Activated naive CD4-positive, alpha-beta T cell treated with anti-CD3 and anti-CD28 coated beads, Interleukin-2, amount 10 ng/mL, durations not matched to agents 7 days and 5 days (primary cell): Measurements from ENCODE around the gene PLXNC1.

Experiments
- CTCF ChIA-PET: fragments of 350-600 bp; sonication (Branson Sonifier 250); formaldehyde crosslinking; loops from one replicate; lab custom pipeline; 2021; ENCODE audit warnings: antibody characterized with exemption; lab: Charles Lee
- DNase-seq: peaks from one replicate; pipeline ENCODE4 v3.0.0-alpha.2; 2020
- H3K27ac Mint-ChIP-seq: one replicate; pipeline ENCODE4 v1.8.0; 2021; ENCODE audit warnings: mild to moderate bottlenecking, moderate library complexity, mixed read lengths
- H3K27me3 Mint-ChIP-seq: one replicate; pipeline ENCODE4 v1.8.0; 2021; ENCODE audit warnings: mild to moderate bottlenecking, mixed read lengths
- H3K36me3 Mint-ChIP-seq: one replicate; pipeline ENCODE4 v1.8.0; 2021; ENCODE audit warnings: mixed read lengths
- H3K4me1 Mint-ChIP-seq: one replicate; pipeline ENCODE4 v1.8.0; 2021; ENCODE audit warnings: mixed read lengths
- H3K4me3 Mint-ChIP-seq: one replicate; pipeline ENCODE4 v1.8.0; 2021; ENCODE audit warnings: mild to moderate bottlenecking, moderate library complexity, mixed read lengths
- H3K9me3 Mint-ChIP-seq: one replicate; pipeline ENCODE4 v1.8.0; 2021; ENCODE audit warnings: mixed read lengths

PLXNC1 gene

DNA sequence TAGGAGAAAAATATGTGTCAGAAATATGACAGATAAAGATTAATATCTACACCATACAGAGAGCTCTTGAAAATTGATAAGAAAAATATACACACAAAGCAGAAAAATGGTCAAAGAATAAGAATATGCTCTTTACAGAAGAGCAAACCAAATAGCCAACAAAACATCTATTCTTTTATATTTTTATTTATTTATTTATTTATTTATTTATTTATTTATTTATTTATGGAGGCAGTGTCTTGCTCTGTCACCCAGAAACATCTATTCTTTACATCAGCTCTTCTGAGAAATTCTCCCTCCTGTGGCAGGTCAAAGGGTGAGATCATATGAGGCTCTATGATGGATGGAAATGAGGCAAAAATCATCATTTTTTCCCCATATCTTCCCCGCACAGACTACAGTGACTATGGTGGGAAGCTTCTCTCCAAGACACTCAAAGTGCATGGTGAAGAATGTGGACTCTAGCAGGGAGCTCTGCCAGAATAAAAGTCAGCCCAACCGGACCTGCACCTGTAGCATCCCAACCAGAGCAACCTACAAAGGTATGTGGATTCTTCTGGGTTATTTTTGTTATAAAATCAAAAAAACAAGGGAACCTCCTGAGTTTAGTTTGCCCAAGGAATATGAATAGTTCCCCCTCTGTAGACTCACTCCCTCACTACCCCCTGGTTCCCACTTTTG is 71.4 kb downstream of the PLXNC1 start:
- no peaks in the 10 kb centered on the region for H3K9me3 Mint-ChIP-seq
- CTCF ChIA-PET: interaction anchor here (0.7 kb wide), 1 partner anchor 8 kb away, joined by 3 read pairs; no protein-coding TSS in a partner anchor
- DNase-seq: no peak
- H3K4me1 Mint-ChIP-seq: no peaks in the 10 kb centered on the region
- H3K36me3 Mint-ChIP-seq: peaks cover 45% of the 10 kb centered on the region
- no peaks in the 10 kb centered on the region for H3K27me3 Mint-ChIP-seq
- H3K27ac Mint-ChIP-seq: no peak overlapping the region
- no peak overlapping the region for H3K4me3 Mint-ChIP-seq

- Mint-ChIP-seq H3K27ac (no peak overlapping the region), H3K9me3 (no peaks in the 10 kb centered on the region), H3K4me1 (no peaks in the 10 kb centered on the region), H3K36me3 (peaks cover 49% of the 10 kb centered on the region), H3K4me3 (no peak overlapping the region), H3K27me3 (no peaks in the 10 kb centered on the region)
- CTCF ChIA-PET: no interaction called here
- no peak for DNase-seq
These were observed 72.4 kb downstream of the PLXNC1 start for GRCh38 chr12:94220804-94221203.

DNA sequence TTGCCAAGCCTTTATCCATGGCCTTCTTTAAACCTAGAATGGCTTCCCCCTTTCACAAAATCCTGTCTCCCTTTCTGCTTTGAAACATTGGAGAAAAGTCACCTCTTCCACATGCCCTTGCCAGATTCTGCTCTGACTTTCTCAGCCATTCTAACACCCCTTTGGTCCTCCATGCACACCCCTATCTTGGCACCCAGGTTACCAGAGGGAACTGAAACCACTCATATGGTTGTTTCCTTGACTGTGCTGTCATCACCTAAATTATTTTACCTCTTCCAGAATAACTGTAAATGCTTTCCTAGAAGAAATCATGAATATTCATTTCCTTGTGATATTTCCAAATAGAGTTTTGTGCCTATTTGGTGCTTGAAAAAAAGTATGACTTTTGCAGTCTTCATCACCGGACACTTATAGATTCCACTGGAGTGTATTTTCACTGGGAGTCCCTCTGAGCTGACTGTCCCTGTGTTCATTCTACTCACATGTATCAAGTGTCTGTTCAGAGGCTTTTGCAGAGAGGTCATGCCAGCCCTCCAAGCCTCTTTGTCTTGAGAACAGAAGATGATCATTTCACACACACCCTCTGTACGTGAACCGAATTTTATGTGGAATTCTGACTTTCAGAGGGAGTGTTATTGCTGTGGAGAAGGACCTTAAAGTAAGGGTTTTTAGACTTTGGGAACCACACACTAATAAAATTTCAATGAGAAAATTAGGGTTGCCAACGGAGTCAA is 74.1 kb downstream of the PLXNC1 start:
- Mint-ChIP-seq H3K36me3 (peaks cover 65% of the 10 kb centered on the region), H3K4me1 (no peaks in the 10 kb centered on the region), H3K9me3 (no peaks in the 10 kb centered on the region), H3K4me3 (no peak overlapping the region), H3K27me3 (no peaks in the 10 kb centered on the region), H3K27ac (peak overlapping the region; percentile 60)
- DNase-seq: no peak
- CTCF ChIA-PET: interaction anchor here (0.6 to 0.9 kb wide), 2 partner anchors 10 to 48 kb away, joined by 3 read pairs; no protein-coding TSS in a partner anchor

DNA sequence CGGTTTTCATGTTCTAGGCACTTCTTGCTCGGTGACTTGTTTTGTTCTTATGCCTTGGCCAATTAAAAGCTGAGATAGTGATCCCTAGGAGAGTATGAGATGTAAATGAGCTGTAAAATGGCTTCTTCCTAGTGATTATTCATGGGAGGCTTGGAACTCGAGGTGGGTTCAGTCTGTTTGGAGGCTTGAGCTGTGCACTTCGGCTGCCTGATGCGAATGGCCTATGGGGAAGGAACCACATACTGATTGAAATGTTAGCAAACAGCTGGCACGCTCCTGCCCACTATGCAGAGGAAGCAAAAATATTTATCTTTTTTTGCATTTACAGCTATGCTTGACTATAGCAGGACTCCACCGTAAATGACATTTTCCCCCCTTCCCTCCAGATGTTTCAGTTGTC is 75.5 kb downstream of the PLXNC1 start:
- CTCF ChIA-PET: no interaction called here
- no peak overlapping the region for H3K4me3 Mint-ChIP-seq
- no peaks in the 10 kb centered on the region for H3K4me1 Mint-ChIP-seq
- H3K27me3 Mint-ChIP-seq: no peaks in the 10 kb centered on the region
- peaks cover 78% of the 10 kb centered on the region for H3K36me3 Mint-ChIP-seq
- DNase-seq: no peak
- H3K9me3 Mint-ChIP-seq: no peaks in the 10 kb centered on the region
- H3K27ac Mint-ChIP-seq: no peak overlapping the region

GRCh38 chr12:94225506-94225905 is 77.1 kb downstream of the PLXNC1 start:
- Mint-ChIP-seq H3K27ac (no peak overlapping the region), H3K4me1 (peaks cover 14% of the 10 kb centered on the region), H3K27me3 (no peaks in the 10 kb centered on the region), H3K36me3 (peaks cover 81% of the 10 kb centered on the region), H3K9me3 (no peaks in the 10 kb centered on the region), H3K4me3 (no peak overlapping the region)
- DNase-seq: no peak
- CTCF ChIA-PET: interaction anchor here (1.0 to 1.2 kb wide), 2 partner anchors 9 to 15 kb away, joined by 3 to 4 read pairs; no protein-coding TSS in a partner anchor

GRCh38 chr12:94225947-94226630 is 77.7 kb downstream of the PLXNC1 start:
- H3K27me3 Mint-ChIP-seq: no peaks in the 10 kb centered on the region
- H3K4me1 Mint-ChIP-seq: peaks cover 20% of the 10 kb centered on the region
- no peak overlapping the region for H3K4me3 Mint-ChIP-seq
- peaks cover 80% of the 10 kb centered on the region for H3K36me3 Mint-ChIP-seq
- no peak for DNase-seq
- H3K27ac Mint-ChIP-seq: no peak overlapping the region
- CTCF ChIA-PET: interaction anchor here (1.0 to 1.2 kb wide), 2 partner anchors 8 to 15 kb away, joined by 3 to 4 read pairs; no protein-coding TSS in a partner anchor
- no peaks in the 10 kb centered on the region for H3K9me3 Mint-ChIP-seq

GRCh38 chr12:94227066-94227465 is 78.7 kb downstream of the PLXNC1 start:
- peaks cover 82% of the 10 kb centered on the region for H3K36me3 Mint-ChIP-seq
- no peaks in the 10 kb centered on the region for H3K9me3 Mint-ChIP-seq
- CTCF ChIA-PET: no interaction called here
- DNase-seq: no peak
- H3K27ac Mint-ChIP-seq: no peak overlapping the region
- peaks cover 21% of the 10 kb centered on the region for H3K4me1 Mint-ChIP-seq
- no peaks in the 10 kb centered on the region for H3K27me3 Mint-ChIP-seq
- no peak overlapping the region for H3K4me3 Mint-ChIP-seq

DNA sequence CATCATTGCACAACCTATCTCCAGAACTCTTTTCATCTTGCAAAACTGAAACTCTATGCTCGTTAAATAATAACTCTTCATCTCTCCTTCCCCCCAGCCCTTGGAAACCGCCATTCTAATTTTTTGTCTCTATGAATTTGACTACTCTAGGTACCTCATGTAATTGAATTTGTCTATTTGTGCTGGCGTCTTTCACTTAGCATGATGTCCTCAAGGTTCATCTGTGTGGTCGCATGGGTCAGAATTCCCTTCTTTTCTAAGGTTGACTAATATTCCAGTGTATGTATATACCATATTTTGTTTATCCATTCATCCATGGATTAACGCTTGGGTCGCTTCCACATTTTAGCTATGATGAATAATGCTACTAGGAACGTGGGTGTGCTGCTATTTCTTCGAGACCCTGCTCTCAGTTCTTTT is 80.1 kb downstream of the PLXNC1 start:
- Mint-ChIP-seq H3K4me3 (no peak overlapping the region), H3K4me1 (peaks cover 27% of the 10 kb centered on the region), H3K9me3 (no peaks in the 10 kb centered on the region), H3K27me3 (no peaks in the 10 kb centered on the region), H3K27ac (no peak overlapping the region), H3K36me3 (peaks cover 74% of the 10 kb centered on the region)
- no peak for DNase-seq
- CTCF ChIA-PET: no interaction called here

DNA sequence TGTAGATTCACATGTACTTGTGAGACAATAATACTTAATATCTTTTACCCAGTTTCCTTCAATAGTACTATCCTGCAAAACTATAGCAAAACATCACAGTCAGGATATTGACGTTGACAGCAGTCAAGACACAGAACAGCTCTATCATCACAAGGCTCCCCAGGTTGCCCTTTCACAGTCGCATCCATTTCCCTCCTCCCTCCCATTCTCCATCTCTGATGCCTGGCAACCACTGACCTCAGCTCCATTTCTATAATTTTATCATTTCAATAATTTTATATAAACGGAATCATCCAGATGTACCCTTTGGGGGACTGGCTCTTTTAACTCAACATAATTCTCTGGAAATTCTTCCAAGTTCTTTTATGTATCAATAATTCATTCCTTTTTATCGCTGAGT is 81.5 kb downstream of the PLXNC1 start:
- H3K27ac Mint-ChIP-seq: peak overlapping the region; percentile 42
- H3K27me3 Mint-ChIP-seq: no peaks in the 10 kb centered on the region
- no peaks in the 10 kb centered on the region for H3K9me3 Mint-ChIP-seq
- no peak for DNase-seq
- CTCF ChIA-PET: no interaction called here
- H3K36me3 Mint-ChIP-seq: peaks cover 66% of the 10 kb centered on the region
- no peak overlapping the region for H3K4me3 Mint-ChIP-seq
- peaks cover 27% of the 10 kb centered on the region for H3K4me1 Mint-ChIP-seq

DNA sequence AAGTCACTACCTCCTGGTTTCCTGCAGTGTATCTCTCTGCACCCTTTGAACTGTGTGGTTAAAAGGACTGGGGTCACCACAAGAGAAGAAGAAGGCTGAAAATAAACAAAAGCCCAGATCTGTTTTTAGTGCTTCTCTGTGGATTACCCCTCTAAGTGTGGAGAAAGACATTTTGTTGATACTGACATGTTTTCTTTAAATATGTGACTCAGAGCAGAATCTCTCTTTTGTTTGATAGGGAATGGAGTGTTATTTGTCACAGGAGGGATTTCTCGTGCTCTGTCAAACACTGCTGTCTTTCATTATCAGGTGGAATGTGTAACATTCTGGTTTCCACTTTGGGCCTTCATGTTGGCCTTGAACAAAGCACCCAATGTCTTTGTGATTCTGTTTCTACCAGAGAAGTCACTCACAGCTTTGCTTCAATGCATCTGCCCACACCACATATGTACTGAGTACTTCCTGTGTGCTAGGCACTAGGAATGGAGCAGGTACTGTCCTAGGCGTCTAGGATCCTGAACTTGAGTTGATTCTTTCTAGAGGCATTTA is 82.1 kb downstream of the PLXNC1 start:
- Mint-ChIP-seq H3K36me3 (peaks cover 68% of the 10 kb centered on the region), H3K27ac (peak overlapping the region; percentile 86), H3K4me3 (no peak overlapping the region), H3K9me3 (no peaks in the 10 kb centered on the region), H3K27me3 (no peaks in the 10 kb centered on the region), H3K4me1 (peaks cover 27% of the 10 kb centered on the region)
- no peak for DNase-seq
- CTCF ChIA-PET: no interaction called here

DNA sequence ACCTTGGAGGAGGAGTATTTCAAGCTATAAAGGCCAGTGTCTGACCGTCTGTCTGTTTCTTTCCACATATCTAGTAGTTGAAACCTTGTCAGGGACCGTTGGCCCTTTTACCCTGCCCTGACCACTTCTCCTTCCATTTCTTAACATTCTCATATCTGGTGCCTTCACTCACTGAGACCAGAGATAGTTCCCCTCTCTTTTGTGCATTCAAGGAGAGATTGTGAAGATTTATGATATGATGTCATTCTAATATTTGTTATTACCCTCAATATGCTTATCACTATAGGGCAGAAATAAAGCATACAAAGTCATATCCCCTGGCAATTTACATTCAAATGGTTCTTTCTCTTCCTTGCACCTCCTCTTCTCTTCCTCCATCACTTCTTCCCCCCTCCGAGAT is 83.3 kb downstream of the PLXNC1 start:
- no peak overlapping the region for H3K27ac Mint-ChIP-seq
- CTCF ChIA-PET: interaction anchor here (1.4 kb wide), 1 partner anchor 10 kb away, joined by 3 read pairs; no protein-coding TSS in a partner anchor

GRCh38 chr12:94235848-94236247 is 87.5 kb downstream of the PLXNC1 start:
- Mint-ChIP-seq H3K27ac (no peak overlapping the region), H3K4me3 (no peak overlapping the region), H3K27me3 (no peaks in the 10 kb centered on the region), H3K9me3 (no peaks in the 10 kb centered on the region), H3K36me3 (peaks cover 69% of the 10 kb centered on the region), H3K4me1 (peaks cover 9% of the 10 kb centered on the region)
- DNase-seq: no peak
- CTCF ChIA-PET: no interaction called here

More for the DNA sequence above, 83.3 kb downstream of the PLXNC1 start:
- Mint-ChIP-seq H3K4me3 (no peak overlapping the region), H3K4me1 (peaks cover 27% of the 10 kb centered on the region), H3K36me3 (peaks cover 69% of the 10 kb centered on the region), H3K27me3 (no peaks in the 10 kb centered on the region), H3K9me3 (no peaks in the 10 kb centered on the region)
- no peak for DNase-seq

DNA sequence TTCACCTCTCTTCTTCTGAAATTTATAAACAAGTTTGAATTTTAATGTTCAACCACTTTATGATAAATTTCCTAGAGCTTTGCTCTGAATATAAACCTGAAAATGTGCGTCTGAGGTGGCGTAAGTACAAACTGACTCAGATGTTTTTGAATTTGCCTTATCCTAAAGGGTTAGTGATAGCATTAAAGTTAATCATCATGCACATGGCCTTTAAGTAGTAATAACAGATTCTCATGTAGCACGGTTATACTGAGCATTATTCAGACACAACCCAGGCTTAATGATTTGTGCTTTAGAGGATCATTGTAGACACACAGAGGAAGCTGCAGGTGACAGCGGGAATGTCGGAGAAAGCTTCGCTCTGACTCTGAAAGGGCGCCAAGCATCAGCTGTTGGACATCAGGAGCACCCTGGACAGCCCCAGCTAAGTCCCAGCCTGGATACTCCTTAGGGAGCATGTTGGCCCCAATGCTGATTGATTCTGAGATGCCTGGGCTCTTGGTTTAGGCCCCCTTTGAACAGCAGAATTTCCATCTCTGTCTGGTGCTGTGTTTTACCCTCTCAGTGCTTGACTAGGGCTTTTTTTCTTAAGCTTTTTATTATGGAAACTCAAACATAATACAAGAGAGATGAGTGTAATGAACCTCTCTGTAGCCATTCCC is 91.1 kb downstream of the PLXNC1 start:
- Mint-ChIP-seq H3K36me3 (peaks cover 79% of the 10 kb centered on the region), H3K4me3 (no peak overlapping the region), H3K27me3 (no peaks in the 10 kb centered on the region), H3K9me3 (no peaks in the 10 kb centered on the region), H3K4me1 (peaks cover 8% of the 10 kb centered on the region), H3K27ac (no peak overlapping the region)
- no peak for DNase-seq
- CTCF ChIA-PET: no interaction called here

GRCh38 chr12:94240171-94240570 is 91.8 kb downstream of the PLXNC1 start:
- CTCF ChIA-PET: no interaction called here
- H3K9me3 Mint-ChIP-seq: no peaks in the 10 kb centered on the region
- no peak overlapping the region for H3K27ac Mint-ChIP-seq
- peaks cover 15% of the 10 kb centered on the region for H3K4me1 Mint-ChIP-seq
- H3K36me3 Mint-ChIP-seq: peaks cover 81% of the 10 kb centered on the region
- no peak overlapping the region for H3K4me3 Mint-ChIP-seq
- DNase-seq: no peak
- H3K27me3 Mint-ChIP-seq: no peaks in the 10 kb centered on the region
